ENCODE measurements around the gene TUFM. TPM values are rescaled to one million over a fixed set of nuclear protein-coding genes. Genes with fewer than 3 reads are reported as not detected.
"Not testable (repeated sequence)": the region's sequence is repeated elsewhere in the genome, so short reads cannot be mapped to it uniquely, and the experiment has no call there.

TUFM gene
- total RNA-seq, 1 experiment from 2014 or later: 207 TPM

GRCh38 chr16:28802235-28803019, 43.7 kb downstream of the TUFM start:
- not testable (repeated sequence) for H3K4ac ChIP-seq (ENCODE audit: low read depth, low read length); H3K27me3 Mint-ChIP-seq (ENCODE audit: low read depth); H2BK20ac ChIP-seq (ENCODE audit: low read depth, low read length, poor library complexity, severe bottlenecking); H2AK5ac ChIP-seq (ENCODE audit: insufficient read length, low read length); H2AFZ ChIP-seq (ENCODE audit: low read length); H2BK12ac ChIP-seq (ENCODE audit: insufficient read length, low read depth, low read length); H2BK120ac ChIP-seq (ENCODE audit: low read depth, low read length, poor library complexity, severe bottlenecking); H3K56ac ChIP-seq (ENCODE audit: insufficient read length, low read depth, low read length); H3K18ac ChIP-seq (ENCODE audit: insufficient read length, low read depth, low read length); H3K4me2 ChIP-seq (ENCODE audit: insufficient read depth, insufficient read length, low read length); H3K79me2 ChIP-seq (ENCODE audit: insufficient read depth, low read length); DNase-seq; H2BK5ac ChIP-seq (ENCODE audit: insufficient read length, low read length); H3K4me1 Mint-ChIP-seq; H4K5ac ChIP-seq (ENCODE audit: insufficient read length, low read depth, low read length); H3K4me3 Mint-ChIP-seq; H3K23me2 ChIP-seq (ENCODE audit: insufficient read length, low read depth, low read length, poor library complexity, severe bottlenecking); H4K91ac ChIP-seq (ENCODE audit: insufficient read length, low read depth, low read length); H3K14ac ChIP-seq (ENCODE audit: insufficient read depth, low read length); H3K9me3 ChIP-seq (ENCODE audit: control insufficient read depth, low read depth, low read length); H3T11ph ChIP-seq (ENCODE audit: low read length); H3K9ac ChIP-seq (ENCODE audit: extremely low read depth, insufficient read length, low read length); H3K4me1 ChIP-seq (ENCODE audit: insufficient read depth, low read length); H3K9me3 Mint-ChIP-seq; H3K23ac ChIP-seq (ENCODE audit: insufficient read length, low read depth, low read length); H3K79me1 ChIP-seq (ENCODE audit: insufficient read depth, low read depth, low read length, poor library complexity, severe bottlenecking); H3K36me3 Mint-ChIP-seq (ENCODE audit: insufficient read depth in 1 of 3, low read depth in 3 of 3); H3K27me3 ChIP-seq (ENCODE audit: insufficient read depth, low read length); H3K27ac ChIP-seq (ENCODE audit: insufficient read length, low read depth, low read length); H2BK15ac ChIP-seq (ENCODE audit: low read depth, low read length); H4K20me1 ChIP-seq (ENCODE audit: control insufficient read depth, insufficient read depth, insufficient read length); H3K27ac Mint-ChIP-seq; H4K8ac ChIP-seq (replicated peaks; ENCODE audit: insufficient read length, low read depth, low read length)
- WGBS (ENCODE audit: extremely low coverage, insufficient read length, low lambda C conversion rate): no CpG with 5 or more reads among the region's 13 CpGs
- TF ChIP-seq, protein P1, sequence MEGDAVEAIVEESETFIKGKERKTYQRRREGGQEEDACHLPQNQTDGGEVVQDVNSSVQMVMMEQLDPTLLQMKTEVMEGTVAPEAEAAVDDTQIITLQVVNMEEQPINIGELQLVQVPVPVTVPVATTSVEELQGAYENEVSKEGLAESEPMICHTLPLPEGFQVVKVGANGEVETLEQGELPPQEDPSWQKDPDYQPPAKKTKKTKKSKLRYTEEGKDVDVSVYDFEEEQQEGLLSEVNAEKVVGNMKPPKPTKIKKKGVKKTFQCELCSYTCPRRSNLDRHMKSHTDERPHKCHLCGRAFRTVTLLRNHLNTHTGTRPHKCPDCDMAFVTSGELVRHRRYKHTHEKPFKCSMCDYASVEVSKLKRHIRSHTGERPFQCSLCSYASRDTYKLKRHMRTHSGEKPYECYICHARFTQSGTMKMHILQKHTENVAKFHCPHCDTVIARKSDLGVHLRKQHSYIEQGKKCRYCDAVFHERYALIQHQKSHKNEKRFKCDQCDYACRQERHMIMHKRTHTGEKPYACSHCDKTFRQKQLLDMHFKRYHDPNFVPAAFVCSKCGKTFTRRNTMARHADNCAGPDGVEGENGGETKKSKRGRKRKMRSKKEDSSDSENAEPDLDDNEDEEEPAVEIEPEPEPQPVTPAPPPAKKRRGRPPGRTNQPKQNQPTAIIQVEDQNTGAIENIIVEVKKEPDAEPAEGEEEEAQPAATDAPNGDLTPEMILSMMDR (conservative IDR thresholded peaks at IDR 0.05): peak; percentile 60; the same call in 2 of the 3 replicates

Small RNA genes within 50 kb of the gene (microRNA-seq; reads per million reads assigned to microRNA genes)
- not detected for gene MIR4721 (ENCODE audit: borderline microRNAs expressed)

Other genes with a start within 250 kb of the TUFM start
- 0.35 and 0.66 TPM in 2 replicates for gene SULT1A2, start 249.3 kb downstream of the TUFM start, total RNA-seq (2021)
- gene SULT1A1, start 236.3 kb downstream of the TUFM start, total RNA-seq (2021): 4.8 and 5.0 TPM in 2 replicates
- not detected in 2 replicates for gene NPIPB8, start 208.3 kb downstream of the TUFM start, total RNA-seq (2021)
- 990 and 1,003 TPM in 2 replicates for gene EIF3C, start 134.9 kb downstream of the TUFM start, total RNA-seq (2021)
- 1.8 and 2.7 TPM in 2 replicates for gene NPIPB9, start 94.6 kb downstream of the TUFM start, total RNA-seq (2021)
- gene ATXN2L, start 23.3 kb downstream of the TUFM start, total RNA-seq (2021): 293 and 309 TPM in 2 replicates
- 50.1 and 51.9 TPM in 2 replicates for gene SH2B1, start 17.5 kb upstream of the TUFM start, total RNA-seq (2021)
- 3.9 and 4.6 TPM in 2 replicates for gene ATP2A1, start 32.1 kb upstream of the TUFM start, total RNA-seq (2021)
- 14.4 and 17.5 TPM in 2 replicates for gene RABEP2, start 78.9 kb upstream of the TUFM start, total RNA-seq (2021)
- gene CD19, start 85.6 kb upstream of the TUFM start, total RNA-seq (2021): 0.50 and 1.4 TPM in 2 replicates
- gene NFATC2IP, start 104.6 kb upstream of the TUFM start, total RNA-seq (2021): 68.8 and 73.8 TPM in 2 replicates
- gene SPNS1, start 128.4 kb upstream of the TUFM start, total RNA-seq (2021): 38.6 and 40.2 TPM in 2 replicates
- 3.7 and 4.3 TPM in 2 replicates for gene LAT, start 138.7 kb upstream of the TUFM start, total RNA-seq (2021)